Stimulated activated memory B cell treated with anti-CD40 and anti-IgM and Interleukin-4, amounts not matched to agents 10 μg/mL and 1 μg/mL and 100 μg/mL, for 72 hours (primary cell): ENCODE data around the gene CAST.

Experiments
- ATAC-seq: fragments of 150-1000 bp; cut with Tn5 transposase; 2 replicates; pipeline ENCODE4 v1.10.0; 2021
- H3K27ac Mint-ChIP-seq: one replicate; pipeline ENCODE4 v1.8.0; 2022; ENCODE audit warnings: mild to moderate bottlenecking, mixed read lengths
- H3K27me3 Mint-ChIP-seq: one replicate; pipeline ENCODE4 v1.8.0; 2022; ENCODE audit warnings: mixed read lengths
- H3K36me3 Mint-ChIP-seq: one replicate; pipeline ENCODE4 v1.8.0; 2022; ENCODE audit warnings: mixed read lengths
- H3K4me1 Mint-ChIP-seq: one replicate; pipeline ENCODE4 v1.8.0; 2022; ENCODE audit warnings: mixed read lengths
- H3K4me3 Mint-ChIP-seq: one replicate; pipeline ENCODE4 v1.8.0; 2022; ENCODE audit warnings: mild to moderate bottlenecking, moderate library complexity, mixed read lengths
- H3K9me3 Mint-ChIP-seq: one replicate; pipeline ENCODE4 v1.8.0; 2022; ENCODE audit warnings: mixed read lengths

Gene CAST

DNA sequence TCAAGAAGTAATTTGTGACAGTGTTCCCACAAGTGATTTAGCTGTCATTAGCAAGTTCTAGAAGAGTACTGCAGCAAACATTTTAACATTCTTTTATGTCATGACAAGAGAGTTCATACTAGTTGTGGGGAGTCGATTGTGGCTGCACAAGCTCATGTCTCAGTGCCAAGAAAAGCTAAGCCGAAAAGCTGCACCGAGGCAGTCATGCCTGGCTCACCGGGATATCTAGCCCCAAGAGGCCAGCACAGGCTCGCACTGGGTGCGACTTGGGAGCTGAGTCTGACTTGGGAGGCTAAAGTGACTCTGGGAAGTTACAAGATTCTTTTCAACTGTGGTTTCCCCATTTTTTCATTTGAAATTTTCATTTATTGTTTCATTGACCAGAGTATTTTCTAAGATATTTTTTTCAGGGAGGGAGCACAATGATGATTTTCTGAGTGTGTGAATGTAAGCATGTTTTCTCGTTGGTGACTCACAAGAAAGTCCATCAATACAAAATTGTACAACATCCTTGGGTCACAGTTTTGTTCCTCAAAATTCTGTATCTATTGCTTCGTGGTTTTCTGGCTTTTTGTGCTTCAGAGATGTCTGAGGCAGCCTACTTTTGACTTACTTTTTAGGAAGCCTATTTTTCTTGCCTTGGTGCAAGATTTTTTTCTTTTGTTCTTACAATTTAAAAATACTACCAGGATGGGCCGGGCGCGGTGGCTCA is 18.7 kb downstream of the CAST start:
- H3K4me3 Mint-ChIP-seq = no peak overlapping the region
- H3K4me1 Mint-ChIP-seq = peaks cover 24% of the 10 kb centered on the region
- no peaks in the 10 kb centered on the region for H3K27me3 Mint-ChIP-seq
- H3K36me3 Mint-ChIP-seq = peaks cover 30% of the 10 kb centered on the region
- no peak for ATAC-seq
- no peaks in the 10 kb centered on the region for H3K9me3 Mint-ChIP-seq
- no peak overlapping the region for H3K27ac Mint-ChIP-seq

GRCh38 chr5:96683392-96683791 is 21.2 kb downstream of the CAST start:
- H3K9me3 Mint-ChIP-seq = no peaks in the 10 kb centered on the region
- no peak overlapping the region for H3K4me3 Mint-ChIP-seq
- no peak overlapping the region for H3K27ac Mint-ChIP-seq
- ATAC-seq = no peak
- peaks cover 38% of the 10 kb centered on the region for H3K4me1 Mint-ChIP-seq
- H3K27me3 Mint-ChIP-seq = no peaks in the 10 kb centered on the region
- peaks cover 27% of the 10 kb centered on the region for H3K36me3 Mint-ChIP-seq

DNA sequence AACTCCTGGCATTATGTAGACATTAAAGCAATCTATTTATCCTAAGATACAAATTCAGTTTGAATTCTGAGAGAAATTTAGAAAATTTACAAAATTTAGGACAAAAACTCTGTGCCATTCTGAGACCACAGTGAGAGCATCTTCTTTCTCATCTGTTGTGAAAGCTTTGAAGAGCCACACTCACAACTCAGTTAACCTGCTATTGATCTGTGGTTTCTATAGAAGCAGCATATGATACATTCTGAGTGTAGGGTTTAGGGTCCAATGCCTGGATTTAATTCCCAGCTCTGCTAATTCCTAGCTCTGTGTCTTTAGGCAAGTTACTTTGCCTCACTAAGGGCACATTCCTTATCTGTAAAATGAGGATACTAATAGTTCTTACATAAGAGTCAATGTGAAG is 21.6 kb downstream of the CAST start:
- no peak for ATAC-seq
- no peaks in the 10 kb centered on the region for H3K9me3 Mint-ChIP-seq
- no peaks in the 10 kb centered on the region for H3K27me3 Mint-ChIP-seq
- H3K4me3 Mint-ChIP-seq = no peak overlapping the region
- no peak overlapping the region for H3K27ac Mint-ChIP-seq
- H3K36me3 Mint-ChIP-seq = peaks cover 23% of the 10 kb centered on the region
- H3K4me1 Mint-ChIP-seq = peaks cover 38% of the 10 kb centered on the region

- no peak for ATAC-seq
Observed at GRCh38 chr5:96687080-96687479, 24.9 kb downstream of the CAST start.

GRCh38 chr5:96687812-96688453 is 25.8 kb downstream of the CAST start:
- H3K9me3 Mint-ChIP-seq = no peaks in the 10 kb centered on the region
- H3K36me3 Mint-ChIP-seq = peaks cover 13% of the 10 kb centered on the region
- no peak overlapping the region for H3K27ac Mint-ChIP-seq

More at GRCh38 chr5:96687080-96687479, 24.9 kb downstream of the CAST start:
- Mint-ChIP-seq H3K27me3 (no peaks in the 10 kb centered on the region), H3K9me3 (no peaks in the 10 kb centered on the region), H3K27ac (peak overlapping the region; percentile 7), H3K4me1 (peaks cover 25% of the 10 kb centered on the region), H3K4me3 (no peak overlapping the region), H3K36me3 (peaks cover 15% of the 10 kb centered on the region)

DNA sequence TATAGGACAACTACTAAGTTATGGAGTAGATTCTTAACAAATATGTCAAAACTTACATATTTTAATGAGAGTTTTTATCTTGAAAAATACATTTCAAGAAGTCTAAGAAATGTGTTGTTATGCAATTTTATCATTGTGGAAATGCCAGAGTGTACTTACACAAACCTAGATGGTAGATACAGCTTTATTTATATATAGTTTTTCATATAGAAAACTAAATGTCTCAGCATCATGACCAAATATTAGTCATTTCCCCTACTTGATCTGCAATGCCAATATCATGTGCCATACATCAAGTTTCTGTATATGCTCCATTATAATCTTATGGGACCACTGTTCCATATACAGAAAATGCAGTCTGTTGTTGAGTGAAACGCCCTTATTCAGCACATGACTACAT is 28.7 kb downstream of the CAST start:
- H3K36me3 Mint-ChIP-seq = peaks cover 15% of the 10 kb centered on the region
- peaks cover 15% of the 10 kb centered on the region for H3K4me1 Mint-ChIP-seq
- H3K27ac Mint-ChIP-seq = no peak overlapping the region
- no peak for ATAC-seq
- H3K27me3 Mint-ChIP-seq = no peaks in the 10 kb centered on the region
- H3K4me3 Mint-ChIP-seq = no peak overlapping the region
- no peaks in the 10 kb centered on the region for H3K9me3 Mint-ChIP-seq

More at GRCh38 chr5:96687812-96688453, 25.8 kb downstream of the CAST start:
- ATAC-seq = peak; percentile 56
- Mint-ChIP-seq H3K4me1 (peaks cover 17% of the 10 kb centered on the region), H3K4me3 (no peak overlapping the region), H3K27me3 (no peaks in the 10 kb centered on the region)

DNA sequence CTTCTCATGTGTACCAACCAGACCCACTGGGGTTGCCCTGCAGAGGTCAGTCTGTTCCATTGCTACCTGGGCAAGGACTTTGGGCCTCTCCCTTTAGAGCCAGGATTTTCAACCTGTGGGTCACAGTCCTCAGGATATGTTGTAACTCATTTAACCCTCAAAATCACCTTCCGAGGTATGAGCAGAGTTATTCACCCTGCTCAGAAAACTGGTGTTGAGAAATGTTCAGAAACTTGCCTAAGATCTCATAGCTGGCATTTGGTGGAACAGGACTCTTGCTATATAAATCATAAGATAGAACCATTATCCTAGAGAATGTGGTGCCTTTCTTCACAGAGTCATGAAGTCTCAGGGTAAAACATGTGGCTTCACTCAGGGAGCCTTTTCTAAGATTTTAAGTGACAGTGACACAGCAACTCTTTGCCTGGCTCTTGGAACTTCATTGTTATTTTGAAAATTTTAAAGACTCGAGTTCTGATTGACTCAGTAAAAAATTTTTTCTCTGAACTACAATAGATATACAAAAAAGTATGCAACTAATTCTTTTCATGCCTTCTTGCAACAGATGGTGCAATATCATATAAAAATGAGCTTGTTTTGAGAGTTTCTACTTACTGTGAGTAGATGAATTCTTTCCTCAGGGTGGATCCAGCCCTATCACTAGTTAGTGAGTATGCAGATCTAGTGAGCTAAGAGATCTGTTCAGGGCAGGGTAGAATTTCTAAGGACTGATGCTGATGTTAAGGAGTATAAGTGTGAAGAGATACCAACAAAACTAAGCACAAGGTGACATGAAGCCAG is 29.5 kb downstream of the CAST start:
- Mint-ChIP-seq H3K27ac (no peak overlapping the region), H3K27me3 (no peaks in the 10 kb centered on the region), H3K4me3 (no peak overlapping the region), H3K4me1 (peaks cover 6% of the 10 kb centered on the region), H3K9me3 (no peaks in the 10 kb centered on the region), H3K36me3 (peaks cover 11% of the 10 kb centered on the region)
- ATAC-seq = no peak

- H3K27ac Mint-ChIP-seq = no peak overlapping the region
- peaks cover 14% of the 10 kb centered on the region for H3K36me3 Mint-ChIP-seq
- no peak overlapping the region for H3K4me3 Mint-ChIP-seq
- no peaks in the 10 kb centered on the region for H3K9me3 Mint-ChIP-seq
- no peaks in the 10 kb centered on the region for H3K27me3 Mint-ChIP-seq
- no peak for ATAC-seq
- H3K4me1 Mint-ChIP-seq = no peaks in the 10 kb centered on the region
Observed at GRCh38 chr5:96692441-96692840, 30.3 kb downstream of the CAST start.

DNA sequence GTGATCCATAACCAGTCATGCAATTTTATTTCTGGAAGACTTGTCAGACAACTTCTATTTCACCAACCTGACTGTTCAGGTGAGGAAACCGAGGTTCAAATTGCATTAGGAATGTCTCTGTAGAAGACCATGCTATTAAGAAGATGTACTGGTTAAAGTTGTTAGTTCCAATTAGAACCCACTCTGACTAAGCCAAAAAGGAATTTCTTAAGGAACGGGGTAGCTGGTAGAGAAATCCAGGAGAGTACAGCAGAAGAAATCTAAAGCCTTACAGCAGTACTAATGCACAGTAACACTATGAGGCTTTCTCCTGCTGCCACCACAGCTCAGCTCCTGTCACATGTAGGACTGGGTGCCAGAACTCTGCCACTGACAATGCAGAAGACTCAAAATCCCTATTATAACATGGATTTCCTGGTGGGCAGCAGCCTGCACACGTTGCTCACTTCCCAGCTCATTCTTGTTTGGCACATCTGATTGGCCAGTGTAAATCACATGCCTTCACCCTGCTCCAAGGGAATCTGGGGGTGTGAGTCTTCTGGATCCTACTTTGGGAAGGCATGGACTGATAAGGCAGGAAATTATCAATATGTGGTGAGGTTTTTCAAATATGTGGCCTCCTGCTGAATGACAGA is 37.1 kb downstream of the CAST start:
- no peak for ATAC-seq
- Mint-ChIP-seq H3K9me3 (no peaks in the 10 kb centered on the region), H3K27ac (peak overlapping the region; percentile 23), H3K36me3 (peaks cover 14% of the 10 kb centered on the region), H3K27me3 (no peaks in the 10 kb centered on the region), H3K4me1 (peaks cover 24% of the 10 kb centered on the region), H3K4me3 (no peak overlapping the region)

GRCh38 chr5:96702503-96703383 is 40.6 kb downstream of the CAST start:
- peak; percentile 87 for ATAC-seq
- Mint-ChIP-seq H3K4me3 (peak overlapping the region; percentile 94), H3K4me1 (peaks cover 42% of the 10 kb centered on the region)

DNA sequence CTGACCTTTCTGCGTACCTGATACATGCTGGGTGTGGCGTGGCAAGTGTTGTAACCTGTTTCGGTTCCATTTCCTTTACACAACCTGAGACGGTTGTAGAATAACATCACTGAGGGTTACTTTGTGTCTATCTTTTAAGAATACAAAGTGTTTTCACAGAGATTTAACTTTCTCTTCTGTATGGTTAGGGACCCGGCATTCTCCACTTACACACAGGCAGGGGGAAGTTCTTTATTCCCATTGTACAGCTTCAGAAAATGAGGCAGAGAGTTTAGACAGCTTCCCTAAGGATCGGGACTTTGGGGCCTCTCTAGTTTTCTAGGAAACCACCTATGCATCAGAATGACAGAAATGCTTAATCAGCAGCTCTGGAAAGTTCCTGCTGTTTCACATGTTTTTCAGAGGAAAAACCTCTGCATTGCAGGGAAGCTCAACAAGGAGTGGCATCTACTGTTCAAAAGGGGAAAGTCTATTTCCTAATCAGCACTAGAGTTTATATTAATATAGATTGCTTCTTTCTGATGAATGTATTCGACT is 41.3 kb downstream of the CAST start:
- no peaks in the 10 kb centered on the region for H3K27me3 Mint-ChIP-seq
- peak overlapping the region; percentile 95 for H3K27ac Mint-ChIP-seq
- ATAC-seq = peak; percentile 87
- H3K9me3 Mint-ChIP-seq = no peaks in the 10 kb centered on the region
- H3K4me1 Mint-ChIP-seq = peaks cover 47% of the 10 kb centered on the region
- peak overlapping the region; percentile 94 for H3K4me3 Mint-ChIP-seq
- peaks cover 1% of the 10 kb centered on the region for H3K36me3 Mint-ChIP-seq

More at GRCh38 chr5:96702503-96703383, 40.6 kb downstream of the CAST start:
- Mint-ChIP-seq H3K36me3 (peaks cover 8% of the 10 kb centered on the region), H3K27me3 (no peaks in the 10 kb centered on the region), H3K9me3 (no peaks in the 10 kb centered on the region), H3K27ac (peak overlapping the region; percentile 95)

- Mint-ChIP-seq H3K27me3 (no peaks in the 10 kb centered on the region), H3K27ac (peak overlapping the region; percentile 95), H3K9me3 (no peaks in the 10 kb centered on the region), H3K4me1 (peaks cover 52% of the 10 kb centered on the region), H3K4me3 (no peak overlapping the region), H3K36me3 (no peaks in the 10 kb centered on the region)
- ATAC-seq = no peak
Observed at GRCh38 chr5:96703995-96704394, 41.8 kb downstream of the CAST start.

DNA sequence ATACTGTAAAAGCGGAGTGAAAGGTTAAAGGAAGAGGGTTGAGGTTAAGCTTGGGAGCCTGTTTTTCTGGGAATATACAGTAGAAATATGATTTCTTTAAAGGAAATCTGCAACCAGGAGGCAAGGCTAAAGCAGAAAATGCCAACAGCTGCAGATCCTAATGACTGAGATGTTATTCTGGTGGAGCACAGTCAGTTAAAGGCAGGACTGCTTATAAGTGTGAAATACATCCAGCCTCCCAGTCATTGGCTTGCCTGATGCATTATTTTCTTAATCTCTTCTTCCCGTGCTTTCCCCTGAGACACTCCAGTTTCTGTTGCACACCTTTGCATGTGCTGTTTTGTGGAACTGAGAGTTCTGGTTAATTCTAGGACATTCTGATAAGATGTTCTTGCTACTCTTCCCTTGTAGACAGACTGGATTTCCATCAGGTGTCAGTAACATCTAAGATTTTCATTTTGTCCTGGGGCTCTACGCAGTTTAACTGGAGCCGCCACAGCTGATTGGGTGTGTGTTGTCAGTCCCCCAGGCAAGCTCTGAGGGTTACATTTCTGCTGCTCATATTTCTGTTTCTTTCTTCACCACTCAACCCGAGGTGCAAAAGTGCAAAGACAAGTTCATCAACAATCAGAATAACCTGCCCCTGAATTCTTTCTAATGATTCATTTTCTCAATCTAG is 44.4 kb downstream of the CAST start:
- Mint-ChIP-seq H3K4me3 (no peak overlapping the region), H3K27ac (no peak overlapping the region), H3K36me3 (no peaks in the 10 kb centered on the region), H3K4me1 (peaks cover 52% of the 10 kb centered on the region), H3K27me3 (no peaks in the 10 kb centered on the region), H3K9me3 (no peaks in the 10 kb centered on the region)
- no peak for ATAC-seq

DNA sequence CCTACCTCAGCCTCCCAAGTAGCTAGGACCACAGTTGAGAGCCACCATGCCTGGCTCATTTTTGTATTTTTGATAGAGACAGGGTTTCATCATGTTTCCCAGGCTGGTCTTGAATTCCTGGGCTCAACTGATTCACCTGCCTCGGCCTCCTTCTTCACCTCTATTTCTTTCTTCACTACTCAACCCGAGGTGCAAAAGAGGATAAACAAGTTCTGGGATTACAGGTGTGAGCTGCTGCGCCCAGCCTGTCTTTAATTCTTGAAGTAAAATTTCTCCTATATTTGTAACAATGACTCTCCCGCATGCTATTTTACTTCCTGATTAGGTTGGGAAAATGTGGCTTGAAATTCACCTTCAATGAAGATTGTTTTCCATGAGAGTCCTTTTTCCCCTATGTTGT is 46.4 kb downstream of the CAST start:
- Mint-ChIP-seq H3K27ac (peak overlapping the region; percentile 46), H3K4me3 (no peak overlapping the region), H3K27me3 (no peaks in the 10 kb centered on the region), H3K36me3 (peaks cover 14% of the 10 kb centered on the region), H3K4me1 (peaks cover 52% of the 10 kb centered on the region), H3K9me3 (no peaks in the 10 kb centered on the region)
- no peak for ATAC-seq
